ENCODE data around the gene PCDHA3.

GRCh38 chr5:140791089-140791488, 9.8 kb upstream of the PCDHA3 start:
- TF ChIP-seq CTCF (IDR thresholded peaks at IDR 0.05) (no peak), MAZ (IDR thresholded peaks at IDR 0.05; ENCODE audit: borderline replicate concordance, low read depth, low read length) (no peak), ZFP36 (IDR thresholded peaks at IDR 0.05; ENCODE audit: borderline replicate concordance, partially characterized antibody) (no peak), KDM1A (IDR thresholded peaks at IDR 0.05; ENCODE audit: low read depth) (no peak), HES2 (IDR thresholded peaks at IDR 0.05) (no peak), EP300 (IDR thresholded peaks at IDR 0.05) (no peak)

All from A549 (cell line).